BLaER1 treated with 17β-estradiol and CSF1 and Interleukin-3, amounts not matched to agents 10 nM and 100 nM (cell line): Measurements from ENCODE around the gene ARHGEF25.
"Not testable (repeated sequence)": the region's sequence is repeated elsewhere in the genome, so short reads cannot be mapped to it uniquely, and the experiment has no call there.

Source experiments
- H3K27ac ChIP-seq, 11 experiments: shearing (Covaris generic); formaldehyde crosslinking; 2 replicates each; pipeline ENCODE4 v1.8.1; 2022
- H3K27me3 ChIP-seq, 11 experiments: shearing (Covaris generic); formaldehyde crosslinking; 2 replicates each; pipeline ENCODE4 v1.8.1; 2022
- H3K36me3 ChIP-seq, 11 experiments: shearing (Covaris generic); formaldehyde crosslinking; 2 replicates each; pipeline ENCODE4 v1.8.1; 2022
- H3K4me1 ChIP-seq, 10 experiments: shearing (Covaris generic); formaldehyde crosslinking; 2 replicates each; pipeline ENCODE4 v1.8.1; 2022
- H3K4me2 ChIP-seq, 11 experiments: shearing (Covaris generic); formaldehyde crosslinking; 2 replicates each; pipeline ENCODE4 v1.8.1; 2022
- H3K4me3 ChIP-seq, 10 experiments: shearing (Covaris generic); formaldehyde crosslinking; 2 replicates each; pipeline ENCODE4 v1.8.1; 2022
- H3K9ac ChIP-seq, 11 experiments: shearing (Covaris generic); formaldehyde crosslinking; 2 replicates each; pipeline ENCODE4 v1.8.1; 2022
- H3K9me3 ChIP-seq, 11 experiments: shearing (Covaris generic); formaldehyde crosslinking; replicated peaks in 1 of 11; 2 replicates each; pipeline ENCODE4 v1.8.1; 2022
- H4K20me1 ChIP-seq, 11 experiments: shearing (Covaris generic); formaldehyde crosslinking; 2 replicates each; pipeline ENCODE4 v1.8.1; 2022
- Cebpa-rat ChIP-seq, 11 experiments: shearing (Covaris generic); IDR thresholded peaks; 2 replicates each; pipeline ENCODE4 v1.8.1; 2022

The ARHGEF25 gene

GRCh38 chr12:57583008-57583831, 28.0 kb upstream of the ARHGEF25 start:
- Histone ChIP-seq H3K4me2 (no peak overlapping the region; a peak in 1 of 22 replicates), H3K9ac (no peak overlapping the region), H3K4me3 (no peak overlapping the region), H3K4me1 (peaks cover 0 to 14% (median 5%) of the 10 kb centered on the region in 10 experiments; a peak in 10 of 20 replicates), H3K36me3 (no peaks in the 10 kb centered on the region), H3K9me3 (no peaks in the 10 kb centered on the region), H3K27ac (no peak overlapping the region), H4K20me1 (no peaks in the 10 kb centered on the region; a peak in 2 of 22 replicates), H3K27me3 (peaks cover 0 to 4% (median 0%) of the 10 kb centered on the region in 11 experiments; a peak in 2 of 22 replicates)
- no peak for TF ChIP-seq Cebpa-rat (IDR thresholded peaks at IDR 0.05)

GRCh38 chr12:57584050-57584449, 27.2 kb upstream of the ARHGEF25 start:
- no peak for TF ChIP-seq Cebpa-rat (IDR thresholded peaks at IDR 0.05)
- Histone ChIP-seq H3K9me3 (no peaks in the 10 kb centered on the region), H3K4me1 (peaks cover 0 to 14% (median 5%) of the 10 kb centered on the region in 10 experiments; a peak in 10 of 20 replicates), H3K4me2 (peak overlapping the region in 1 of 11 experiments; percentile 44; a peak in 1 of 22 replicates), H3K4me3 (no peak overlapping the region), H4K20me1 (no peaks in the 10 kb centered on the region; a peak in 2 of 22 replicates), H3K27ac (no peak overlapping the region), H3K36me3 (no peaks in the 10 kb centered on the region), H3K9ac (no peak overlapping the region), H3K27me3 (peaks cover 0 to 4% (median 0%) of the 10 kb centered on the region in 11 experiments; a peak in 2 of 22 replicates)

- Histone ChIP-seq H3K36me3 (no peaks in the 10 kb centered on the region), H3K4me3 (no peak overlapping the region), H3K27me3 (peaks cover 0 to 4% (median 0%) of the 10 kb centered on the region in 11 experiments; a peak in 2 of 22 replicates), H3K4me1 (peaks cover 0 to 14% (median 5%) of the 10 kb centered on the region in 10 experiments; a peak in 10 of 20 replicates), H3K27ac (no peak overlapping the region), H3K9ac (no peak overlapping the region), H3K9me3 (no peaks in the 10 kb centered on the region), H3K4me2 (peak overlapping the region in 5 of 11 experiments; percentile 7 to 44 (median 38); a peak in 6 of 22 replicates), H4K20me1 (no peaks in the 10 kb centered on the region; a peak in 2 of 22 replicates)
- TF ChIP-seq Cebpa-rat (IDR thresholded peaks at IDR 0.05): no peak
These were observed 26.5 kb upstream of the ARHGEF25 start for GRCh38 chr12:57584690-57585089.

DNA sequence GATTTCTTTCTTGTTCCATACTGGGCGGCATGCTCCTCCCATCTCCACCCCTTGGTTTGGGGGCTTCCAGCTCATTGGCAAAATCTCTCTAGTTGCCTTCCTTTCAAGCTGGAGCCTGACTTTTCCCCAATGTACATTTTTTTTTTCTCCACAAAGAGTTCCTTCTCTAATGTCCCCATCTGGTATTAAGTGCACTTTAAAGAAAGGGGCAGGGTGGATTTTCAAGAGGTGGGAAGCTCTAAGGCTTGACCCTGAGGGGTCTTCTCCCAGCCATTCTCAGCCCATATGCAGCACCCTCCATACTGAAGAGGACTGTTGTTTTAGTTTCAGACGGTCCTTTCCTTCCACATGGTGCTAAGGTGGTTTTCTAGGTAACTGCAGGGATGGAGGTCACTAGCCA, 26.1 kb upstream of the ARHGEF25 start:
- Histone ChIP-seq H3K9me3 (no peaks in the 10 kb centered on the region), H3K4me2 (peak overlapping the region in 5 of 11 experiments; percentile 7 to 44 (median 38); a peak in 5 of 22 replicates), H3K36me3 (no peaks in the 10 kb centered on the region), H4K20me1 (no peaks in the 10 kb centered on the region; a peak in 2 of 22 replicates), H3K4me3 (no peak overlapping the region), H3K9ac (no peak overlapping the region), H3K27me3 (peaks cover 0 to 4% (median 0%) of the 10 kb centered on the region in 11 experiments; a peak in 4 of 22 replicates), H3K27ac (no peak overlapping the region), H3K4me1 (peaks cover 1 to 14% (median 6%) of the 10 kb centered on the region in 10 experiments; a peak in 16 of 20 replicates)
- no peak for TF ChIP-seq Cebpa-rat (IDR thresholded peaks at IDR 0.05)

DNA sequence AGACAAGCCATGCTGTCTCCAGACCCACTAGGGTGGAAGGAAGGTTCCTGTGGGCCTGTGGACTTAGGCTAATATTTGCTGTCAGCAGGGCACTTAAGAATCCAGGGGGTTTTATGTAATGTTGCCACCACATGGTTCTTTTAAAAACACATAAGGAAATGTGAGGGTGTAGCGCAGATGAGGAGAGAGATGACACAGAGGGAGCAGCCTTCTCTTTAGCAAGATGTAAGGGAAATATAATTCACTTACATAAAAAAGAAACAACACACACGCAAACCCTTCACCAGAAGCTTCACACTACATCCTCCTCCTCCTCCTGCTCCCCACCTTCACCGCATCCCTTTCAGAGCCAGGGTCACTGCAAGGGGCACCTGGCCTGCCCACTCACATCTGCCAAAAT, 25.1 kb upstream of the ARHGEF25 start:
- Histone ChIP-seq H3K27ac (no peak overlapping the region), H3K4me3 (no peak overlapping the region), H3K36me3 (no peaks in the 10 kb centered on the region), H4K20me1 (no peaks in the 10 kb centered on the region; a peak in 2 of 22 replicates), H3K4me1 (peaks cover 11 to 22% (median 15%) of the 10 kb centered on the region in 10 experiments), H3K9ac (no peak overlapping the region), H3K27me3 (peaks cover 8 to 14% (median 9%) of the 10 kb centered on the region in 11 experiments; a peak in 21 of 22 replicates), H3K9me3 (no peaks in the 10 kb centered on the region; a peak in 1 of 22 replicates), H3K4me2 (no peak overlapping the region)
- TF ChIP-seq Cebpa-rat (IDR thresholded peaks at IDR 0.05): no peak

GRCh38 chr12:57586832-57587429, 24.3 kb upstream of the ARHGEF25 start:
- H3K27me3 ChIP-seq: peaks cover 16 to 22% (median 18%) of the 10 kb centered on the region in 11 experiments; a peak in 21 of 22 replicates
- no peaks in the 10 kb centered on the region; a peak in 1 of 22 replicates for H3K9me3 ChIP-seq
- H3K4me1 ChIP-seq: peaks cover 16 to 30% (median 22%) of the 10 kb centered on the region in 10 experiments
- no peak overlapping the region for H3K4me3 ChIP-seq
- no peak overlapping the region for H3K4me2 ChIP-seq
- H3K9ac ChIP-seq: no peak overlapping the region
- no peaks in the 10 kb centered on the region; a peak in 2 of 22 replicates for H4K20me1 ChIP-seq
- H3K27ac ChIP-seq: no peak overlapping the region
- H3K36me3 ChIP-seq: no peaks in the 10 kb centered on the region
- no peak for TF ChIP-seq Cebpa-rat (IDR thresholded peaks at IDR 0.05)

- Histone ChIP-seq H3K27me3 (peaks cover 16 to 32% (median 23%) of the 10 kb centered on the region in 11 experiments; a peak in 21 of 22 replicates), H3K4me1 (peaks cover 16 to 34% (median 23%) of the 10 kb centered on the region in 10 experiments)
- not testable (repeated sequence) for H3K9me3 ChIP-seq, H3K4me3 ChIP-seq, H3K27ac ChIP-seq, H3K4me2 ChIP-seq, H4K20me1 ChIP-seq, H3K9ac ChIP-seq, H3K36me3 ChIP-seq
These were observed 22.2 kb upstream of the ARHGEF25 start for GRCh38 chr12:57588951-57589610.

GRCh38 chr12:57590479-57590863, 20.8 kb upstream of the ARHGEF25 start:
- H3K4me3 ChIP-seq: peak overlapping the region; percentile 58 to 73 (median 64)
- no peak for TF ChIP-seq Cebpa-rat (IDR thresholded peaks at IDR 0.05)
- peak overlapping the region; percentile 85 to 98 (median 90) for H3K4me2 ChIP-seq
- peaks cover 16 to 32% (median 23%) of the 10 kb centered on the region in 11 experiments; a peak in 21 of 22 replicates for H3K27me3 ChIP-seq
- peaks cover 0 to 7% (median 0%) of the 10 kb centered on the region in 11 experiments; a peak in 2 of 22 replicates for H3K36me3 ChIP-seq
- H3K9ac ChIP-seq: peak overlapping the region in 8 of 11 experiments; percentile 62 to 77 (median 64); a peak in 14 of 22 replicates
- H4K20me1 ChIP-seq: no peaks in the 10 kb centered on the region; a peak in 1 of 22 replicates
- H3K4me1 ChIP-seq: peaks cover 11 to 22% (median 19%) of the 10 kb centered on the region in 10 experiments
- peak overlapping the region in 1 of 11 experiments; percentile 12; a peak in 1 of 22 replicates for H3K27ac ChIP-seq
- no peaks in the 10 kb centered on the region; a peak in 1 of 22 replicates for H3K9me3 ChIP-seq
